NK-92 (cell line): ENCODE measurements around the gene RHBDF2.
"Not testable (repeated sequence)": the region's sequence is repeated elsewhere in the genome, so short reads cannot be mapped to it uniquely, and the experiment has no call there.

Experiments used
- DNase-seq: peaks from one replicate; lab custom pipeline; 2025; ENCODE audit not compliant: unreplicated experiment; lab: John Stamatoyannopoulos, UW

The RHBDF2 gene

DNA sequence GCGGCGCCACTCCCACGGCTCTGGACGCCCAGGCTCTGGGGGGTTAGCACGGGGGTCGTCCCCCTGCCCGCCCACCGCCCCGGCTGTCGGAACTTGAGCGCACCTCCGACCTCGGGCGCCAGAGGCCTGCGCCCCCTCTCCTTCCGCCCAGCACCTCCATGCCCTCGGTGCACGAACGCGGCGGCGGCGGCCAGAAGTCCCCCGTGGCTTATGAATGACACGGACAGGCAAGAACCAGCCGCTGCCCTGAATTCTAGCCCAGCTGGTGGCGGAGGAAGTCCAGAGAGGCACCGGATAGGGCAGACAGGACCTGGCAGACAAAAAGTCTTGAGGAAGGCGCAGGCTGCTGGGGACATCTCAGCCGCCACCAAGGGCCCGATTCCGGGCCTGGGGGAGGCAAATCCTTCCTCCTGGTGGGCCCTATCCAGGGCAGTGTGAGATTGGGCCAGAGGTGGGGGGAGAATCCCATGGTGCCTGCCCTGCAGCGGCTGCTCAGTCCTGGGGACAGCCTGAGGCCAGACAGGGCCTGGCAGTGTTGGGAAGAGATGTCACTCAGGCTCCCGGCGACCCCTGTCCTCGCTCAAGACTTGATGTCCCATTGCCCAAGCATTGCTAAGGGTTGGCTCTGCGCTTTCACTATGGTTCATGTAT lies 37.2 kb upstream of the RHBDF2 start:
- DNase-seq = no peak

DNA sequence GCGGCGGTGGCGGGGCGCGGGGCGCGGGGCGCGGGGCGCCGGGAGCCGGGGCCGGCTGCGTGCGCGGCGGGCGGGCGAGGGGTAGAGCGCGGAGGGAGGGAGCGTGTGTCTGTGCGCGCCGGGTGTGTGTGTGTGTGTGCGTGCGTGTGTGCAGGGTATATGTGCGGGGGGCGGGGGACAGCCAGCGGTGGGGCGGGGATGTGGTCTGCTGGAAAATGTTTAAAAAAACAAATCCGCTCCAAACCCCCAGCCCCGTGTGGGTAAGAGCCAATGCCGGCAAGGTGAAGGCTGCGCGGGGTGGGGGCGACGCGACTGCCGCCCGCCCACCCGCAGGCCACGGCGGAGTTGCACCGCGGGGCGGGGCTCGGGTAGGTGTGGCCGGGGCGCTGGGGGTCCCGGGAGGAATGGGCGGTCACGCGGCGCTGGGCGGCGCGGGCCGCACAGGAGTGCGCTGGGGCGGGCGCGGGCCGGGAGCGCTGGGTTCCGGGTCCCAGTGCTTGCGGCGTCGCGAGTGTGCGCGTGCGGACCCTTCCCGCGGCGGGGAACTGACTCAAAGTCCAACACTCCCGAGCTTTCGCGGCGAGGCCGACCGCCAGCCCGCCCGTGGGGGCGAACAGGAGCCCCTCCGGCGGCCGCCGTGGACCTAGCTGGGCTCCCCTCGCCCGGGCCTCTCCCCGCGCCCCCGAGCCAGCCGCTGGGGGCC lies 36.5 kb upstream of the RHBDF2 start, which contains the start of gene CYGB:
Gene CYGB, minus strand, starts transcription at position 132 of the 703 bp plus-strand sequence. CDS start 167 bp downstream, outside the sequence.
- no peak for DNase-seq

DNA sequence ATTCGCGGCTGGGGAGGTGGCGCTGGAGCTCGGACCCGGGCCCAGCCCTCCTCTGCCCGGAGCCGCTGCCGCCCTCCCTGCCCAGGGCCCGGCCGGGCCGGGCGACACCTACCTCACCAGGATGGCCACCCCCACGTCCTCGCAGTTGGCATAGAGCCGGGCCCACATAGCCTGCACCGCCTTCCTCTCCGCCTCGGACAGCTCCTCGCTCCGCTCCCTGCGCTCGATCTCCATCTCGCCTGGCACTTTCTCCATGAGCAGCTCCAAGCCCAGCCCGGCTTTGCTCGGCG lies 36.0 kb upstream of the RHBDF2 start:
- DNase-seq = no peak

DNA sequence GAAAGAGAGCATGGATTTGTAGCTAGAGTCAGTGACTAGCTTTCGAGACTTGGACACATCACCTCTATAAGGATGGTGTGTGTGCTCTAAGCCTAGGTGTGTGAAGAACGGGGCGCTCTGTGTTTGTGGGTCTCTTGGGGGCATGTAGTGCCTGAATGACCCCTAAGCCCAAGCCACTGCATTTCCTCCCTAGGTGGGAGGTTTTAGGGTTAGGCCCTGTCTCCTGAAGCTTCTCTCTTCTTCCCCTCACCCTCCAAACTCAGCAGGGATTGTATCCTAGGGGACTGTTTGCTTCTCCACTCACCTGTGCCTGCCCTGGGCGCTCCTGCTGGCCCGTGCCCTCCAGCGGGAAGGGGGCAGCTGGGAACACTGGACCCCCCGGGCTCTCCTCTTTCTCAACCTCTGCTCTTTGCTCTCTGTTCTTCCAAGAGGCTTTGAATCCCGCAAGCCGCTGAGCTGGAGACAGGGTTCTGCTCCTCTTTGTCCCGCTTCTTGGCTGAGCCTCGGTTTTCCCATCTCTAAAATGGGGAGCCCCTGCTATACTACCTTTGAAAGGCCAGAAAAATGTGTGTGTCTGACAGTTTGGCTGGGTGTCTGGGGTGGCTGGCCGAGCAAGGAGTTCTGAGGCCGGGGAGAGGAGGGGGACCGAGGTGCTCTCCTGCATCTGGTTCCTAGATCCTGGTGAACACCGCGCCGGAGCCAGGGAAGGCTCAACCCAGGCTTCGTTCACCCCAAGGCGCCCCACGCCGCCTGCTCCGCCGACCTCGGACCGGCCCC lies 35.5 kb upstream of the RHBDF2 start:
- no peak for DNase-seq

DNA sequence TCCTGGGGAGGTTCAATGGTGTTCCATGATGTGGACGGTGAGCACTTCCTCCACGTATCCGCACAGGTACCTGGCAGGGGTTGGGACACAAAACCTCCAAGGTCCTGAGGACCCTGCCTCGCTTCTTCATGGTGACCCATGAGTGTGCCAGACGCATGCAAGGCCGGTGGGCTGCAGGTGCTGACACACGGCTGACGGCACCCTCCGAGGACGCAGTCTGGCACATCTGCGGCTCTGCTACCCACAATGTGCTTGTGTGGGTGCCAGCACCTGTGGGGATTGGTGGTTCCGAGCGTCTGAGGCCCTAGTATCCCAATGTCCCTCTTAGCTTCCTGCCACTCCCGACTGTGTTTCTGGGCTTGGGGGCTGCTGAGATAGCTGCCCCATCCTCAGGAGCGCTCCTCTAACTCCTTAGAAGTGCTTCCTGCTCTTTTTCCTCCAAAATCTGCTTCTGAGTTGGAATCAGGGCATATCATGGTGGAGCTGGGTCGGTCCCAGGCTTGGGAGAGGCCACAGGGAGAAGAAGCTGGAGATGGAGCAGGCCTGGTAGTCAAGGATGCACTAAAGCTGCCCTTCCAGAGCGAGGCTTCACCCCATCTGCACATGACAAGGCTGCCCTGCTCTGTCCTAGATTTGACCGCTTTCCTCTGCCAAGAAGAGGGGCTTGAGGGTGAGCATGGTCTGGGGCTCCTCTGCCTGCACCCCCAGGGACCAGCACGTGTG lies 34.7 kb upstream of the RHBDF2 start:
- DNase-seq = no peak

DNA sequence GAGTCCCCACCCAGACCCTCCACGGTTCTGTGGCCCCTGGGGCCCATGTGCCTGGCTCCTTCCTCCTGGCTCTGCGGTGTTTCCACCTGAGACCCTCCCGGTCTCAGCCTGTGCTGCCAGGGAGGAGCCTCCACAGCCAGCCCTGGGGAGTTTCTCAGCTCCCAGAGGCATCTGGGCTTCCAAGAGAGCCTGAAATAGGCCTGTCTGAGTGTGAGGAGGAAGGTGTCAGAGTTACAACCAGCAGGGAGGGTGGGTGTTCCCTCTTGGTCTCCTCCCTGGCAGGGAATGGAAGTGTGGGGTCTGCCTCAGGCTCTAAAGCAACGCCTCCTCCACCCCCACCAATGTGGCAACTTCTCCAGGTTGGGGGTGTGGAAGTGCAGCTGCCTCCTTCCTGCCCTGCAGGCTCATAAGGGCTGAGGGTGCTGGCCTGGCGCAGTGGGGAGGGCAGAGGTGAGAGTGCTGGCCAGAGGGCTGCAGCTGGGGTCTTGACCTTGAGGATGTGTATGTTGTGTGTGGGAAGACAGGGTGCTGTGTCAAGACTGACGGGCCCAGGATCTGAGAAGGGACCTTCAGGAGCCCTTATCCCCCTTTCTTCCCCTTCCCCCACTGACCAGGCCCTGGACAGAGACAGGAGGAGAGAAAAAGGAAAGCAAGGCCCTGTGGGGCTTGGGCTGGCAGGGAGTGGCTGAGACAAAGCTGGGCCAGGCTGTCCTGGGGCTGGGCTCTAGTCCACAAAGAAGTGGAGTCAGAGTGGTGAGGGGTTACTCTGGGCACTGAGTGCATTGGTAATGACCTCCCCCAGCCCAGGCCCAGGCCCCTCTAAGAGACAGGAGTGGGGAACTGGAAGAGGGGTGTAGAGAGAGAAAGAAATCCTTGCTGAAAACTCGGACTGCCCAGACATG lies 33.9 kb upstream of the RHBDF2 start:
- no peak for DNase-seq

DNA sequence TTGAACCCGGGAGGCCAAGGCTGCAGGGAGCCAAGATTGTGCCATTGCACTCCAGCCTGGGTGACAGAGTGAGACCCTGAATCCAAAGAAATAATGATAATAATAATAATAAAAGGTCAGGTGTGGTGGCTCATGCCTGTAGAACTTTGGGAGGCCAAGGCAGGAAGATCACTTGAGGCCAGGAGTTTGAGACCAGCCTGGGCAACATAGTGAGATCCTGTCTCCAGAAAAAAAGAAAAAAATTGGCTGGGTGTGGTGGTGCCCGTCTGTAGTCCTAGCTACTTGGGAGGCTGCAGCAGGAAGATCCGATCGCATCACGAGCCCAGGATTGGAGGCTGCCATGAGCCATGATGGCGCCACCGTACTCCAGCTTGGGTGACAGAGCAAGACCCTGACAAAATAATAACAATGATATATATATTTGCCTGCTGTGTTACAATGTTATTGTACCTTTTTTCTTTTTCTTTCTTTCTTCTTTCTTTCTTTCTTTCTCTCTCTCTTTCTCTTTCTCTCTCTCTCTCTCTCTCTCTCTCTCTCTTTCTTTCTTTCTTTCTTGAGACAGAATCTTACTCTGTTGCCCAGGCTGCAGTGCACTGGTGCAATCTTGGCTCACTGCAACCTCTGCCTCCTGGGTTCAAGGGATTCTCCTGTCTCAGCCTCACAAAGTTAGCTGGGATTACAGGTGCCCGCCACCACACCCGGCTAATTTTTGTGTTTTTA lies 32.6 kb upstream of the RHBDF2 start:
- not testable (repeated sequence) for DNase-seq

DNA sequence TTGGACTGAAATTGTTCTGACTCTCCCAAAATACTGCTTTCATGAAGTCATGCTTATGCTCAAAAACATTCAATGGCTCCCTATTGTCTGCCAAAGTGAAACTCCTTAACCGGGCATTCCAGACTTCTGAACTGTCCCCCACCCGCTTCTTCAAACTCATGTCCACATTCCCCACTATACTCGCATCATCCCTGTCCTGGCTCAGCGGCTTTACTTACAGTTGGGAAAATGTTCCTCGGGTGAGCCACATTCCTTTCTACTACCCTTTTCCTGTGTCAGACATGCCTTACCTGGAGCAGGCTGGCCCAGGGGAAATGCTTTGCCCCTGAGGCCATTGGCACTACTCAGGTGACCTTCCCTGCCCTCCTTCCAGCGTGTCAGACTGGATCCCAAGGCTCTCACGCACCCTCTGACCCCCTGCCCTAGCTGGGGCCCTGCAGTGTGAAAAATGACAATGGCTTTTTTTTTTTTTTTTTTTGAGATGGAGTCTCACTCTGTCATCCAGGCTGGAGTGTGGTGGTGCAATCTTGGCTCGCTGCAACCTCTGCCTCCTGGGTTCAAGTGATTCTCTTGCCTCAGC lies 30.9 kb upstream of the RHBDF2 start:
- no peak for DNase-seq

DNA sequence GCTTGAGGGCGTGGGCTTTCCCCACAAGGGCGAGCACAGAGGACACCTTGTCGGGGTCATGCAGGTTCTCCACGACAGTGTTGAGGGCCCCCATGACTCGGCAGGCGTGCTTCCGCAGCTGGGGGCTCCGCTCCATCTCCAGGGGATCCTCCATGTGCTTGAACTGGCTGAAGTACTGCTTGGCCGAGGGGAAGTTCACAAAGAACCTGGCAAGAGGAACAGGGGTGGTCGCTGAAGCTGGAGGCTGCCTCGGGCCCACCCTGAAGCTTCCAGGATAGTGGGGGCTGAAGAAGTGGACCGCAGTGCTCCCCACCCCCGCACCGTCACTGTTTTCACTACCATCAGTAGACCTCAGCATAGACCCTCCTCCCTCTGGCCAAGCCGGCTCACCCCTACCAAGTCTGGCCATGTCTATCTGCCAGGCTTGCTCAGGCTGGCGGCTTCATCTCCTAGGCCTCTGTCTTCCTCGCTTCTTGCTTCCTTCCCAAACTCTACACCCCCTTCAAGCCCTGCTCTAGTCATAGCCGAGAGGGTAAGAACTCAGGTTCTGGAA lies 30.3 kb upstream of the RHBDF2 start:
- no peak for DNase-seq

DNA sequence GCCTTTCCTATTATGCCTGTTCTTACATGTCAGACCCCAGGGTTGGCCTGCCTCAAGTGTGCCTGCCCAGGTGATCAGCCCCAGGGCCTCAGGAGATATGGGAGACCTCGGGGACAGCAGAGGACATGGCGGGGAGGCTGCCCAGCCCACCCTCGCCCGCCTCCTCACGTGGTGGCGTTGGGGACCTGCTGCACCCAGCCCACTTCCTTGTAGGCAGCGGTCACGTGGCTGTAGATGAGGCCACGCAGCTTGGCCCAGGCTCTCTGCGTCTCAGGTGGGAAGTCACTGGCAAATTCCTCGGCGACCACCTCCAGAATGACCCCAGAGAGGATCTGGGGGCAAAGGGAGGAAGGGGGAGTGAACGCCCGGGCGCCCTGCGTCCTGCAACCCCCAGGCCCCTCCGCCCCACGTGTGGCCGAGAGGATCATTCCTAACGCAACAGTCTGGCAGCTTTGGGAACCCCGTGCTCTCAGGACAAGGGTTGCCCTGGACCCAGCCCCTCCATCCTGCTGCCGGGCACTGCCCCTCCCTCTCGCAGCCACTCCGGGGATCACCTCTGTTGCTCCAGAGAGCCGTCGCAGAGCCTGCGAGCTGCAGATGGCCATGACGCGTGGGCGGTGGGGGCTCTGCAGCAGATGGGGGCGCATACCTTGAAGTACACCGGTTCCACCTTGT lies 29.7 kb upstream of the RHBDF2 start:
- DNase-seq = no peak

DNA sequence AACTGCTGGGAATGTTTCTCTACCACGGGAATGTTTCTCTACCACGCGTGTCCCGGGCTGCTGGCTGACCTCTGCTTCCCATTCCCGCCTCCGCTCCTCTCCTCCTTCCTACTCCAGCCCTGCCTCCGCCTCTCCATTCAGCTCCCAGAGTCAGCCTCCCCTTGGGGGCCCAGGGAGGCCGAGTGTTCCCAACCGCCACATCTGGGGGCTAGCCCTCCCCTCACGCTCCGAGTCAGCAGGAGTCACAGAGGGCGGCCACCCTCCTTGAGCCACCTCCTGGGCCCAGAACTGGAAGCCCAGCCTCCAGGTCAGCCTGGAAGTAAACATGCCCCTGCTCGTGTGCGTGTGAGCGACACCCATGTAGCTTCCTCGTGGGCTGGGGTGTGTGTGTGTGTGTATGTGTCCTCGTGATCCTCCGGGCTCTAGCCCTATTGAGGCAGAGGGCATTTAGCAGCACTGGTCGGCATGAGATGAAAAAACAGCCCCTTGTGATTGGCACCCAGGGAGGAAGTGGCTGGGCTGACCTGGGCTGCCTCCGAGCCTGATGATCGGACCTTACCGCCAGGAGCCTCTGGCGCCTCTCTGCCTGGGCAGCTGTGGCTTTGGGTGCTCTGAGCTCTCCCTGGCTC lies 29.0 kb upstream of the RHBDF2 start:
- DNase-seq = no peak

DNA sequence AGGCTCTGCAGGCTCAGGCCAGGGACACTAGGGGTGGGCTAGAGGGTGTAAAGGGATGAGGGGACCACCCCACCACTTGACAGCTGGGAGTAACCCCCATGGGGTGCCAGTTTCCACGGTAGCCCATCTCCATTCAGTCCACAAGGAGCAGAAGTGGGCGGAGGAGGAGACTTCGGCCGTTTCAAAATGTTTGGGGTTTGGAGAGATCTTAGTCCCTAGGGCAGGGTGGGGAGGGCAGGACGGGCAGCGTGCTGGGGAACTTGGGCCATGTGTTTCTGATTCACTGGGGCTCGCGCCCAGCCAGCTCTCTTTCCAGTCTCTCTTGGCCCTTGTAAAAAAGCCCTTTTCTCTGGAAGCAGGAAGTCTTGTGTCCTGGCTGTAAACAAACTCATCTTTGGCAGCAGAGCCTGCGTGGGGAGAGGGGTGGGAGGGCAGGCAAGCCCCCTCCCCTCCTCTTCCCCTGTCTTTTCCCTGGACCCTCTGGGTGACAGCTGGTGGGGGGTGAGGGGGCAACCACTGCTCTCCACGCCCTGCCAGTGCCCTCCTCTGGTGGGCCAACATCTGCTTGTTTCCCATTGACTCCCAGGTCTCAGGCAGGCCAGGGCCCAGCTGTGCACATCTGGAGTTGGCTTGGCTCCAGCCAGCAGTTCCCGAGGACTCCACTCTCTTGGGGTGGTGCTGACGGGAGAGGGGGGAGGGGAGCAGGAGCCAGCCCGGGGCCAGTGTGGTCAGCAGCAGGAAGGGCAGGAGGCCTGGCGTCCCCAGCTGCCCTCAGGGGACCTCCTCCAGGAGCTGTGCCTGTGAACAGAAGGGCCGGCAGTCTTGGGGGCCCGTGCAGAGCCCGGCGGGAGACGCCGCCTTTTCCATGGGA lies 28.2 kb upstream of the RHBDF2 start:
- no peak for DNase-seq

DNA sequence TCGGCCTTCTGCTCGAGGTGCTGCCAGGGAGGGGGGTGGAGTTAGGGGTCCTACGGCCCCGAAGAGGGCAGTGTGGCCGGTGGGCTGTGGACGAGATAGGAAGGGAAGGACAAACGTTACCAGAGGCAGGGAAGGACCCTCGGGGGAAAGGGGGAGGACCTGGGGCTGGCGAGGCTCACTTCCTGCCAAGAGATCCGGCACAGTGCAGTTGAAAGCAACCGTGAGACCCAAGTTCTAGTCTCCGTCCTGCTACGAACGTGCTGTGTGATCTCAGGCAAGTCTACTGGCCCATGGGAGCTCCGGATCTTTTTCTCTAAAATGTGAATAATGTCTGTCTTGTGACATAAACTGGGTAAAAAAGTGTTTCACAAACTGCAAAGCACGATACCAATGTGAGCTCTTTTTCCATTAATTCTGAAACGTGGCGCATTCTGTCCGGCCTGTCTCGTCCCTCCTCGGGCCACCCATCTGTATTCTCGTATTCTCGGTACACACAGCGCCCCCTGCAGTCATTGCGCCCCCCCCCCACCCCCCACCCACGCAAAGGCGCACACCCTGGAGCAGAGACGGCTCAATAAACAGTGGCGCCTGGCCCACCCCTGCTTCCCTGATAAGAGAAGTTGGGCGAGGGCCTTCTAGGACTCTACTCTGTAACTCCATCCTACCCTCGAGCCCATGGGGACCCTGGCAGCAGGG lies 27.5 kb upstream of the RHBDF2 start:
- no peak for DNase-seq

DNA sequence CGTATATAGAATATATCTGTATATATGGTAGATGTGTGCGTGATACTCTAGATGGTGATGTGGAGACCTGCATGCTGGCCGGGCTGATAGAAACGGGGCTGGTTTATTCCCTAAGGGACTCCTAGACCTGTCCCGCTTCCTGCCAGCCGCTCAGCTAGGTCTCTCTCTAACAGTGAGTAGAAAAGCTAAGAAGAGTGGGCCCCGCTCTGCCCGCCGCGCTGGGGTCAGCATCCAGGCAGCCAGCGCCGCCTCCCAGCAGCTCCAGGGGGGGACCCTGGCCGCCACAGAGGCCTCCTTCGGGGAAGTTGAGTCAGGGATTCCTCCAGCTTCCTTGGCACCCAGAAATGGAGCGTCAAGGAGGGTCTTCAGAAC lies 26.9 kb upstream of the RHBDF2 start:
- no peak for DNase-seq

DNA sequence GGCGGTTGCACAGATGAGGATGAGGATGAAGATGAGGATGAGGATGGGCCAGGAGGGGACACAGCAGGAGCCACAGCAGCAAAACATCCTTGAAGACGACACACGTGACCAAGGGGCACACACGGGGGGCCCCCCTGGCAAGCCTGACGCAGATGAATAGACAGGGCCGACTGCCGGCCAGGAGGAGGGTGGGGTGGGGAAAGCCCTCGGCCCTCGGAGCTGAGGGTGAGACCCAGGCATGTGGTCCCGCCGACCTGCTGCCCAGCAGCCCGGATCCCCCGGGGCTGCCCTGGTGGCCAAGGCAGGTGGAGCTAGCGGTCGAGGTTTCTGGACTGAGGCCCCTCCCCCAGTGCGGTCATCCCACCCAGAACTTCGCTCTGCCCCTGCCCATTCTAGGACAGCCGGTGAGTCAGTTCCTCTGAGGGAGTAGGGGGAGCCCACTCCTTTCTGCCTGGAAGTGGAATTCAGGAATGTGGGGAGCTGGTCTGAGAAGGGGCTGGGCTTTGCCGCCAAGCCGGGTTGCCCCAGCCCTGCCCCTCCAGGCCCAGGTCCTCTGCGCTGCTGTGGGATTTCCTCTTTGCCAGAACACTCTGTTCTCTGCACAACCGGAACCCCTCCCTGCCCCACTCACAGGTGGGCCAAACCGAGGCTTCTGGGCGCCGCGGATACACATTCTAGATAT lies 26.3 kb upstream of the RHBDF2 start:
- no peak for DNase-seq

DNA sequence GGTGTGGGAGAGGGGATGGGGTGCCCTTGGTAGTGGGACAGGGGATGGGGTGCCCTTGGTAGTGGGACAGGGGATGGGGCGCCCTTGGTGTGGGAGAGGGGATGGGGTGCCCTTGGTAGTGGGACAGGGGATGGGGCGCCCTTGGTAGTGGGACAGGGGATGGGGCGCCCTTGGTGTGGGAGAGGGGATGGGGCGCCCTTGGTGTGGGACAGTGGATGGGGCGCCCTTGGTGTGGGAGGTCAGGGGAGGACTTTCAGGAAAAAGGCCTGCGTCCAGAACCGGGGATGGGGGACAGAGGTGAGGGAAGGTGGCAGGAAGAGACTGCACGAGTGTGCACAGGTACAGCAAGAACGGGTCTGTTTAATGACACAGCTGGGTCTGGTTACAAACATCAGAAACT lies 25.8 kb upstream of the RHBDF2 start:
- DNase-seq = not testable (repeated sequence)
